IMR-90 (cell line): Measurements from ENCODE around the gene VSIG10L2. TPM values are rescaled to one million over a fixed set of nuclear protein-coding genes. Genes with fewer than 3 reads are reported as not detected.

Source experiments
- ATAC-seq: fragments of 200-7000 bp; cut with Tn5 transposase; 2 replicates; pipeline ENCODE4 v1.9.1; 2020; ENCODE audit warnings: low read depth, mild to moderate bottlenecking, moderate library complexity
- BruUV-seq: library from RNA; stranded (reverse); fragments of 400-500 nt; replicated peaks from 2 replicates; lab custom pipeline; 2021; lab: Mats Ljungman, UMichigan
- CTCF ChIA-PET: fragments of 300-600 bp; formaldehyde crosslinking; extraction: SDS; loops from one replicate; lab custom pipeline; 2021; ENCODE audit warnings: antibody characterized with exemption; lab: Yijun Ruan, JAX
- POLR2A ChIA-PET: fragments of 300-600 bp; sonication (Branson Sonifier 250); formaldehyde crosslinking; loops from one replicate; lab custom pipeline; 2022; ENCODE audit warnings: antibody characterized with exemption; ENCODE audit not compliant: unreplicated experiment; lab: Charles Lee
- DNase-seq: peaks from one replicate; pipeline ENCODE4 v3.0.0; 2013
- H2AFZ ChIP-seq: replicated peaks from 2 replicates; pipeline ENCODE3; 2013; ENCODE audit warnings: low read length, mild to moderate bottlenecking; ENCODE audit not compliant: poor library complexity
- H2AK5ac ChIP-seq: 2 replicates; pipeline ENCODE4 v1.6.1; 2013; ENCODE audit warnings: low read depth, low read length, inconsistent platforms
- H2AK9ac ChIP-seq: replicated peaks from 2 replicates; pipeline ENCODE3; 2013; ENCODE audit warnings: mild to moderate bottlenecking, low read depth, low read length, moderate library complexity; ENCODE audit not compliant: poor library complexity
- H2BK120ac ChIP-seq: 2 replicates; pipeline ENCODE4 v1.6.1; 2013; ENCODE audit warnings: low read depth, low read length, inconsistent platforms
- H2BK15ac ChIP-seq: 3 replicates; pipeline ENCODE4 v1.6.1; 2013; ENCODE audit warnings: low read depth, low read length, inconsistent platforms
- H2BK20ac ChIP-seq: 2 replicates; pipeline ENCODE4 v1.6.1; 2013; ENCODE audit warnings: low read depth, mild to moderate bottlenecking, inconsistent platforms, low read length, moderate library complexity
- H2BK5ac ChIP-seq: 2 replicates; pipeline ENCODE4 v1.6.1; 2013; ENCODE audit warnings: mild to moderate bottlenecking, low read depth, low read length, inconsistent platforms; ENCODE audit not compliant: poor library complexity, severe bottlenecking
- H3K14ac ChIP-seq: replicated peaks from 2 replicates; pipeline ENCODE4 v1.6.1; 2013; ENCODE audit warnings: low read depth, low read length, inconsistent platforms
- H3K18ac ChIP-seq: 2 replicates; pipeline ENCODE4 v1.6.1; 2013; ENCODE audit warnings: low read depth, low read length, control low read depth
- H3K23ac ChIP-seq: 2 replicates; pipeline ENCODE4 v1.6.1; 2013; ENCODE audit warnings: low read depth, low read length, inconsistent platforms
- H3K27ac ChIP-seq: 2 replicates; pipeline ENCODE4 v1.5.1; 2013; ENCODE audit warnings: mild to moderate bottlenecking, control low read depth, low read length; ENCODE audit not compliant: insufficient read depth
- H3K27me3 ChIP-seq: 2 replicates; pipeline ENCODE4 v1.6.1; 2013; ENCODE audit warnings: low read length; ENCODE audit not compliant: control insufficient read depth, insufficient read depth
- H3K36me3 ChIP-seq: 2 replicates; pipeline ENCODE4 v1.6.1; 2013; ENCODE audit warnings: low read length, mixed read lengths; ENCODE audit not compliant: control insufficient read depth, insufficient read depth
- H3K4ac ChIP-seq: 2 replicates; pipeline ENCODE4 v1.6.1; 2013; ENCODE audit warnings: low read depth, low read length, inconsistent platforms
- H3K4me1 ChIP-seq: 2 replicates; pipeline ENCODE4 v1.6.1; 2013; ENCODE audit warnings: low read length, mixed read lengths; ENCODE audit not compliant: control insufficient read depth, insufficient read depth
- H3K4me2 ChIP-seq: 2 replicates; pipeline ENCODE4 v1.6.1; 2013; ENCODE audit warnings: low read depth, mild to moderate bottlenecking, control low read depth, low read length, moderate library complexity
- H3K4me3 ChIP-seq: 2 replicates; pipeline ENCODE4 v1.5.1; 2013; ENCODE audit warnings: low read depth, mild to moderate bottlenecking, control low read depth, low read length, moderate library complexity; ENCODE audit not compliant: insufficient read depth
- H3K56ac ChIP-seq: 2 replicates; pipeline ENCODE4 v1.6.1; 2013; ENCODE audit warnings: low read length, inconsistent platforms; ENCODE audit not compliant: insufficient read depth; ENCODE audit errors: extremely low read depth
- H3K79me1 ChIP-seq, 2 experiments: 2 replicates each; pipeline ENCODE4 v1.6.1; 2013; ENCODE audit warnings: low read length in 2 of 2, inconsistent platforms in 1 of 2, low read depth in 1 of 2
- H3K9ac ChIP-seq: 2 replicates; pipeline ENCODE4 v1.6.1; 2013; ENCODE audit warnings: low read depth, low read length, control low read depth
- H3K9me1 ChIP-seq: 2 replicates; pipeline ENCODE4 v1.6.1; 2013; ENCODE audit warnings: low read length, inconsistent platforms; ENCODE audit not compliant: insufficient read depth
- H3K9me3 ChIP-seq: 2 replicates; pipeline ENCODE4 v1.6.1; 2013; ENCODE audit warnings: low read length; ENCODE audit not compliant: control insufficient read depth, insufficient read depth
- H4K20me1 ChIP-seq: 2 replicates; pipeline ENCODE4 v1.6.1; 2013; ENCODE audit warnings: low read length, inconsistent platforms; ENCODE audit not compliant: insufficient read depth
- H4K5ac ChIP-seq: 2 replicates; pipeline ENCODE4 v1.6.1; 2013; ENCODE audit warnings: mild to moderate bottlenecking, low read depth, low read length, control low read depth
- H4K8ac ChIP-seq, 2 experiments: 2 replicates each; pipeline ENCODE4 v1.6.1; 2013; ENCODE audit warnings: low read depth in 2 of 2, low read length in 2 of 2, control low read depth in 1 of 2, inconsistent platforms in 1 of 2
- H4K91ac ChIP-seq: 2 replicates; pipeline ENCODE4 v1.6.1; 2013; ENCODE audit warnings: low read depth, low read length, inconsistent platforms; ENCODE audit not compliant: insufficient read depth
- RAD21 ChIP-seq: IDR thresholded peaks from 2 replicates; pipeline ENCODE4 v1.6.1; 2012; ENCODE audit warnings: low read length, improper control_type of control experiment
- RFX5 ChIP-seq: IDR thresholded peaks from 2 replicates; pipeline ENCODE4 v1.8.0; 2012; ENCODE audit warnings: low read depth, mild to moderate bottlenecking, low read length, moderate library complexity
- SMC3 ChIP-seq: fragments of 150-350 bp; IDR thresholded peaks from 2 replicates; pipeline ENCODE4 v1.6.1; 2016; ENCODE audit warnings: low read depth, mild to moderate bottlenecking, antibody characterized with exemption, low read length, moderate library complexity
- WGBS, 2 experiments: methylation state at CpG; one replicate each; pipeline versions ENCODE4 v1.1.5 to v1.1.7; 2013; ENCODE audit warnings: missing lambda C conversion rate in 2 of 2; ENCODE audit not compliant: insufficient read length in 1 of 2; ENCODE audit errors: extremely low coverage in 2 of 2; 5-methylcytosine and 5-hydroxymethylcytosine counted together
- dilution Hi-C: fragments of 300-500 bp; cut with HindIII; formaldehyde crosslinking; loops from one replicate; pipeline ENCODE4 v1.14.3; 2018; ENCODE audit warnings: low sequenced_read_pairs; ENCODE audit not compliant: unreplicated experiment
- in situ Hi-C: fragments of 300-500 bp; cut with MboI; formaldehyde crosslinking; loops from 3 replicates; pipeline ENCODE4 v1.14.3; 2019; ENCODE audit warnings: low sequenced_read_pairs, inconsistent platforms, mixed read lengths
- intact Hi-C: fragments of 100-400 bp; cut with micrococcal nuclease; formaldehyde crosslinking; loops from 2 replicates; pipeline ENCODE4 v1.10.0; 2022
- polyA plus RNA-seq, 3 experiments: library from polyadenylated mRNA; depleted of rRNA; stranded (reverse); fragments of >200 nt; gene quantifications; 2 replicates each; pipeline ENCODE4 v1.2.3, GENCODE V29; 2012; ENCODE audit warnings: low replicate concordance in 1 of 3
- total RNA-seq: library from RNA; depleted of rRNA; stranded (reverse); fragments of >200 nt; gene quantifications from 2 replicates; pipeline ENCODE4 v1.2.3, GENCODE V29; 2012
- TF ChIP-seq, protein P1 (sequence below): conservative IDR thresholded peaks from 2 replicates; pipeline ENCODE4 v1.5.1; 2012; ENCODE audit warnings: mild to moderate bottlenecking, low read depth, low read length, improper control_type of control experiment
- TF ChIP-seq, protein P2 (sequence below): fragments of 150-350 bp; IDR thresholded peaks from 2 replicates; pipeline ENCODE4 v1.6.1; 2016; ENCODE audit warnings: low read depth, mild to moderate bottlenecking, low read length, moderate library complexity, borderline replicate concordance

VSIG10L2 gene
- total and polyA plus RNA-seq, 2 of the 4 experiments (the other 2 are of a cell fraction): under 0.01 TPM; not detected in 1

GRCh38 chr11:125941619-125942611 lies 3.9 kb upstream of the VSIG10L2 start:
- Histone ChIP-seq H3K56ac (no peak overlapping the region), H2AFZ (no peak overlapping the region), H3K14ac (no peak overlapping the region), H3K9me1 (no peaks in the 10 kb centered on the region), H3K27ac (no peak overlapping the region), H3K4me2 (no peak overlapping the region), H2BK15ac (no peak overlapping the region), H4K8ac (no peak overlapping the region), H2AK9ac (no peak overlapping the region), H3K23ac (no peak overlapping the region), H2BK20ac (no peak overlapping the region), H3K4ac (no peak overlapping the region), H2BK120ac (no peak overlapping the region), H3K4me1 (no peaks in the 10 kb centered on the region), H2BK5ac (no peak overlapping the region), H3K9me3 (no peaks in the 10 kb centered on the region), H4K20me1 (no peaks in the 10 kb centered on the region), H4K5ac (no peak overlapping the region), H3K36me3 (no peaks in the 10 kb centered on the region), H3K9ac (no peak overlapping the region), H2AK5ac (no peak overlapping the region), H3K79me1 (no peaks in the 10 kb centered on the region), H4K91ac (no peak overlapping the region), H3K27me3 (peaks cover 17% of the 10 kb centered on the region; the same call in 1 of the 2 replicates), H3K18ac (no peak overlapping the region), H3K4me3 (no peak overlapping the region)
- BruUV-seq: no TSS peak
- CTCF ChIA-PET: interaction anchor here (0.6 to 0.9 kb wide), 3 partner anchors 10 to 252 kb away, joined by 3 read pairs; no protein-coding TSS in a partner anchor
- POLR2A ChIA-PET: no interaction called here
- WGBS, 2 experiments: 36% methylated on average over 4 of the region's 20 CpGs; no CpG with 5 or more reads in 1 of the 2 experiments
- dilution Hi-C loops (no loop called here), intact Hi-C loops (loop anchor here (1.0 kb wide), 1 partner anchor 252 kb away; no protein-coding TSS in a partner anchor), in situ Hi-C loops (no loop called here)
- peak; percentile 55 for TF ChIP-seq RAD21
- TF ChIP-seq RFX5: no peak
- TF ChIP-seq, protein P1, sequence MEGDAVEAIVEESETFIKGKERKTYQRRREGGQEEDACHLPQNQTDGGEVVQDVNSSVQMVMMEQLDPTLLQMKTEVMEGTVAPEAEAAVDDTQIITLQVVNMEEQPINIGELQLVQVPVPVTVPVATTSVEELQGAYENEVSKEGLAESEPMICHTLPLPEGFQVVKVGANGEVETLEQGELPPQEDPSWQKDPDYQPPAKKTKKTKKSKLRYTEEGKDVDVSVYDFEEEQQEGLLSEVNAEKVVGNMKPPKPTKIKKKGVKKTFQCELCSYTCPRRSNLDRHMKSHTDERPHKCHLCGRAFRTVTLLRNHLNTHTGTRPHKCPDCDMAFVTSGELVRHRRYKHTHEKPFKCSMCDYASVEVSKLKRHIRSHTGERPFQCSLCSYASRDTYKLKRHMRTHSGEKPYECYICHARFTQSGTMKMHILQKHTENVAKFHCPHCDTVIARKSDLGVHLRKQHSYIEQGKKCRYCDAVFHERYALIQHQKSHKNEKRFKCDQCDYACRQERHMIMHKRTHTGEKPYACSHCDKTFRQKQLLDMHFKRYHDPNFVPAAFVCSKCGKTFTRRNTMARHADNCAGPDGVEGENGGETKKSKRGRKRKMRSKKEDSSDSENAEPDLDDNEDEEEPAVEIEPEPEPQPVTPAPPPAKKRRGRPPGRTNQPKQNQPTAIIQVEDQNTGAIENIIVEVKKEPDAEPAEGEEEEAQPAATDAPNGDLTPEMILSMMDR: peak; percentile 57
- peak; percentile 50 for TF ChIP-seq SMC3
- TF ChIP-seq, protein P2, sequence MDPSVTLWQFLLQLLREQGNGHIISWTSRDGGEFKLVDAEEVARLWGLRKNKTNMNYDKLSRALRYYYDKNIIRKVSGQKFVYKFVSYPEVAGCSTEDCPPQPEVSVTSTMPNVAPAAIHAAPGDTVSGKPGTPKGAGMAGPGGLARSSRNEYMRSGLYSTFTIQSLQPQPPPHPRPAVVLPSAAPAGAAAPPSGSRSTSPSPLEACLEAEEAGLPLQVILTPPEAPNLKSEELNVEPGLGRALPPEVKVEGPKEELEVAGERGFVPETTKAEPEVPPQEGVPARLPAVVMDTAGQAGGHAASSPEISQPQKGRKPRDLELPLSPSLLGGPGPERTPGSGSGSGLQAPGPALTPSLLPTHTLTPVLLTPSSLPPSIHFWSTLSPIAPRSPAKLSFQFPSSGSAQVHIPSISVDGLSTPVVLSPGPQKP: no peak
- DNase-seq (peak; percentile 19), ATAC-seq (peak; percentile 65; the same call in 1 of the 2 replicates)
